Lung (tissue), 12 donors: Measurements from ENCODE around the gene STOML1. TPM values are rescaled to one million over a fixed set of nuclear protein-coding genes. Genes with fewer than 3 reads are reported as not detected.
A peak's percentile ranks its signal among the peaks of the same experiment; 100 is the strongest.
"Not testable (repeated sequence)": the region's sequence is repeated elsewhere in the genome, so short reads cannot be mapped to it uniquely, and the experiment has no call there.

Source experiments
- ATAC-seq: fragments of 200-7000 bp; cut with Tn5 transposase; one replicate; pipeline ENCODE4 v1.9.1; 2020; ENCODE audit warnings: moderate number of reproducible peaks; ENCODE audit not compliant: insufficient read depth, low FRiP score
- DNase-seq, 3 donors: peaks; one replicate each; pipeline ENCODE4 v3.0.0-alpha.2; 2013 to 2017
- H3K27ac ChIP-seq, 2 donors: one replicate each; pipeline ENCODE4 v1.5.1; 2013; ENCODE audit warnings: mild to moderate bottlenecking in 2 of 2, moderate library complexity in 2 of 2, control low read depth in 1 of 2, inconsistent platforms in 1 of 2, low read depth in 1 of 2, low read length in 1 of 2
- H3K27me3 ChIP-seq, 3 donors: one replicate each; pipeline ENCODE4 v1.5.1; 2013; ENCODE audit warnings: low read length in 2 of 3; ENCODE audit not compliant: control insufficient read depth in 3 of 3, insufficient read depth in 3 of 3
- H3K36me3 ChIP-seq, 4 donors: one replicate each; pipeline ENCODE4 v1.5.1; 2013; ENCODE audit warnings: low read length in 4 of 4, mild to moderate bottlenecking in 1 of 4, moderate library complexity in 1 of 4; ENCODE audit not compliant: control insufficient read depth in 4 of 4, insufficient read depth in 4 of 4
- H3K4me1 ChIP-seq, 5 donors: one replicate each; pipeline ENCODE4 v1.5.1; 2013; ENCODE audit warnings: low read length in 5 of 5, mild to moderate bottlenecking in 2 of 5, moderate library complexity in 1 of 5; ENCODE audit not compliant: control insufficient read depth in 5 of 5, insufficient read depth in 5 of 5
- H3K4me3 ChIP-seq: one replicate; pipeline ENCODE4 v1.5.1; 2013; ENCODE audit warnings: mild to moderate bottlenecking, control low read depth, moderate library complexity
- H3K9ac ChIP-seq, 2 donors: one replicate each; pipeline ENCODE4 v1.5.1; 2013; ENCODE audit warnings: low read length in 2 of 2, control low read depth in 1 of 2; ENCODE audit not compliant: insufficient read depth in 1 of 2
- H3K9me3 ChIP-seq, 4 donors: one replicate each; pipeline ENCODE4 v1.5.1; 2013; ENCODE audit warnings: low read length in 3 of 4, mild to moderate bottlenecking in 1 of 4, moderate library complexity in 1 of 4; ENCODE audit not compliant: control insufficient read depth in 4 of 4, insufficient read depth in 3 of 4
- WGBS, 2 donors: extraction: QIAGEN DNeasy Blood & Tissue Kit; methylation state at CpG; one replicate each; pipeline ENCODE4 v1.1.7; 2013; 5-methylcytosine and 5-hydroxymethylcytosine counted together
- polyA plus RNA-seq, 2 donors: library from polyadenylated mRNA; stranded (reverse); fragments of 200-250 nt; gene quantifications; one replicate each; pipeline ENCODE4 v1.2.1, GENCODE V29; 2013
- total RNA-seq, 2 donors: library from RNA; depleted of rRNA in 1 of 2; stranded (reverse); fragments of >200 nt in 1 of 2; gene quantifications; one replicate each; pipeline ENCODE4 v1.2.1, GENCODE V29; 2014 to 2021
- TF ChIP-seq, protein P1 (sequence below): IDR thresholded peaks from 2 replicates; pipeline ENCODE4 v1.5.1; 2012; ENCODE audit warnings: mild to moderate bottlenecking; ENCODE audit errors: control extremely low read depth, extremely low read depth
- donor health status: control.
- donor health status: control.
- donor health status: Bipolar disorder and iron deficiency.
- donor health status: healthy.
- donor health status: DM: yes; HTN: yes; CAD: no.

The STOML1 gene
- total and polyA plus RNA-seq, 4 donors: 10.3 to 35.4 (median 26.9) TPM

DNA sequence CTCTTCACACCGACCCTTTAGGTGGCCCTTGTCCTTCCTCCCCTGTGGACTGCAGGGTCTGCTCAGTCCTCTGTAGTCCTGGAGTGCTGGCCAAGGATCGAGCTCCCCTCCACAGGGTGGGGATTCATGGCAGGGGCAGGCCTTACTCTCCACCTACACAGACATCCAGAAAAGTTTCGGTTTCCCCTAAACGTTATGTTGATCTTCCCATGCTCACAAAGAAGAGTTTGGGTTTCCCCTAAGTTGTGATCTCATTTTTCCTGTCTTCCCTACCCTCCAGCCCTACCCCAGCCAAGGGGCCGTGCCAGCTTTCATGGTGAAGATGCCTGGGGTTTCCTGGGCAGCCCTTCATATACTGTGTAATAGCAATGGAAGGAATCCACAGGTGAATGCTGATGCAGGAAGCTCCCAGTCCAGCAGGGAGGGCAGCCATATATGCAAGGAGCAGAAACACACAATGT is 10.3 kb downstream of the STOML1 start:
- no peak for DNase-seq
- Histone ChIP-seq H3K9ac (no peak overlapping the region), H3K27ac (peak overlapping the region; percentile 82 to 95), H3K9me3 (no peaks in the 10 kb centered on the region), H3K27me3 (no peaks in the 10 kb centered on the region), H3K4me3 (no peak overlapping the region), H3K36me3 (no peaks in the 10 kb centered on the region), H3K4me1 (peaks cover 18 to 35% (median 28%) of the 10 kb centered on the region in 5 donors)
- WGBS, 2 donors: 21 to 25% methylated on average over 5 of the region's 5 CpGs
- ATAC-seq: no peak
- TF ChIP-seq, protein P1, sequence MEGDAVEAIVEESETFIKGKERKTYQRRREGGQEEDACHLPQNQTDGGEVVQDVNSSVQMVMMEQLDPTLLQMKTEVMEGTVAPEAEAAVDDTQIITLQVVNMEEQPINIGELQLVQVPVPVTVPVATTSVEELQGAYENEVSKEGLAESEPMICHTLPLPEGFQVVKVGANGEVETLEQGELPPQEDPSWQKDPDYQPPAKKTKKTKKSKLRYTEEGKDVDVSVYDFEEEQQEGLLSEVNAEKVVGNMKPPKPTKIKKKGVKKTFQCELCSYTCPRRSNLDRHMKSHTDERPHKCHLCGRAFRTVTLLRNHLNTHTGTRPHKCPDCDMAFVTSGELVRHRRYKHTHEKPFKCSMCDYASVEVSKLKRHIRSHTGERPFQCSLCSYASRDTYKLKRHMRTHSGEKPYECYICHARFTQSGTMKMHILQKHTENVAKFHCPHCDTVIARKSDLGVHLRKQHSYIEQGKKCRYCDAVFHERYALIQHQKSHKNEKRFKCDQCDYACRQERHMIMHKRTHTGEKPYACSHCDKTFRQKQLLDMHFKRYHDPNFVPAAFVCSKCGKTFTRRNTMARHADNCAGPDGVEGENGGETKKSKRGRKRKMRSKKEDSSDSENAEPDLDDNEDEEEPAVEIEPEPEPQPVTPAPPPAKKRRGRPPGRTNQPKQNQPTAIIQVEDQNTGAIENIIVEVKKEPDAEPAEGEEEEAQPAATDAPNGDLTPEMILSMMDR: no peak

DNA sequence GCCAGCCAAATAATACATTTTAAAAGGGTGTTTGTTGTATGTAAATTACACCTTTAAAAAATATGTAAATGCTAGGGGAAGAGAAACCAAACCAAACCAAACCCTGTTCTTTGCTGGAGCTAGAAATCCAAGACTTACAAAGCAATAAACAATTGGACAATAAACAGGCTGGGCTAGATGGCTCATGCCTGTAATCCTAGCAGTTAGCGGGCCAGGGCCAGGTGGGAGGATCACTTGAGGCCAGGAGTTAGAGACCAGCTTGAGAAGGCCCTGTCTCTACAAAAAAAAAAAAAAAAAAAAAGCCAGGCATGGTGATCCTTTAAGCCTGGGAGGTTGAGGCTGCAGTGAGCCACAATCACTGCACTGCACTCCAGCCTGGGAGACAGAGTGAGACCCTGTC is 12.5 kb downstream of the STOML1 start:
- Histone ChIP-seq H3K9me3 (no peaks in the 10 kb centered on the region), H3K36me3 (no peaks in the 10 kb centered on the region), H3K4me3 (no peak overlapping the region), H3K27me3 (peaks cover 0 to 8% (median 3%) of the 10 kb centered on the region in 3 donors), H3K9ac (no peak overlapping the region), H3K27ac (no peak overlapping the region), H3K4me1 (peaks cover 16 to 33% (median 25%) of the 10 kb centered on the region in 5 donors)
- 89 to 100% methylated on average over 1 of the region's 1 CpG for WGBS, 2 donors
- TF ChIP-seq, protein P1: no peak
- no peak for ATAC-seq
- no peak for DNase-seq

DNA sequence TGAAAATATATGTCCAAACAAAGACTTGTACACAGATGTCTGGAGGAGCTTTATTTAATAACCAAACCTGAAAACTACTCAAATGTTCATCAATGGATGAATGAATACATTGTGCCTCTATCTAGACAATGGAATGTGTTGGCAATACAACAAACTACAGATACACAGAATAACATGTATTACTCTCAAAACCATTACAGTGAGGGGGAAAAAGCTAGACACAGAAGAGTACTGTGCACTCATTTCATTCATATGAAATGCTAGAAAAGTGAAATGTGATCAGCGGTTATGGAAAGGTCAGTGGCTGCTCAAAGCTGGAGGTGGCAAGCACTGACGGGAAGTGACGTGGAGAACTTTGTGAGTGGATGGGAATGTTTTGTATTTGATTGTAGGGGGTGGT is 13.2 kb downstream of the STOML1 start:
- H3K4me3 ChIP-seq: no peak overlapping the region
- no peaks in the 10 kb centered on the region for H3K9me3 ChIP-seq
- peaks cover 0 to 8% (median 3%) of the 10 kb centered on the region in 3 donors for H3K27me3 ChIP-seq
- DNase-seq: no peak
- no peak for ATAC-seq
- 94 to 98% methylated on average over 3 of the region's 3 CpGs for WGBS, 2 donors
- TF ChIP-seq, protein P1: no peak
- H3K27ac ChIP-seq: no peak overlapping the region
- peaks cover 10 to 26% (median 20%) of the 10 kb centered on the region in 5 donors for H3K4me1 ChIP-seq
- H3K9ac ChIP-seq: no peak overlapping the region
- H3K36me3 ChIP-seq: no peaks in the 10 kb centered on the region

- WGBS, 2 donors: 32 to 48% methylated on average over 18 of the region's 18 CpGs
- H3K4me3 ChIP-seq, H3K9me3 ChIP-seq, H3K9ac ChIP-seq, H3K36me3 ChIP-seq, H3K27me3 ChIP-seq, H3K27ac ChIP-seq, H3K4me1 ChIP-seq, ATAC-seq: not testable (repeated sequence)
- peak in 1 of 3 donors; percentile 10 for DNase-seq
Measured at GRCh38 chr15:73975440-73976125, 16.5 kb downstream of the STOML1 start.

DNA sequence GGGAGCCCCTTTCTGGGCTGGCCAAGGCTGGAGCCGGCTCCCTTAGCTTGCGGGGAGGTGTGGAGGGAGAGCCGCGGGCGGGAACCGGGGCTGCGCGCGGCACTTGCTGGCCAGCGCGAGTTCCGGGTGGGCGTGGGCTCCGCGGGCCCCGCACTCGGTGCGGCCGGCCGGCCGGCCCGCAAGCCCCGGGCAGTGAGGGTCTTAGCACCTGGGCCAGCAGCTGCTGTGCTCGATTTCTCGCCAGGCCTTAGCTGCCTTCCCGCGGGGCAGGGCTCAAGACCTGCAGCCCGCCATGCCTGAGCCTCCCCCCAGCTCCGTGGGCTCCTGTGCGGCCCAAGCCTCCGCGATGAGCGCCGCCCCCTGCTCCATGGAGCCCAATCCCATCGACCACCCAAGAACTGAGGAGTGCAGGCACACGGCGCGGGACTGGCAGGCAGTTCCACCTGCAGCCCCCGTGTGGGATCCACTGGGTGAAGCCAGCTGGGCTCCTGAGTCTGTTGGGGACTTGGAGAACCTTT is 18.4 kb downstream of the STOML1 start:
- not testable (repeated sequence) for H3K4me1 ChIP-seq, ATAC-seq, H3K9me3 ChIP-seq, H3K27me3 ChIP-seq, H3K36me3 ChIP-seq, H3K9ac ChIP-seq, H3K27ac ChIP-seq, H3K4me3 ChIP-seq
- WGBS, 2 donors: 84 to 97% methylated on average over 36 to 39 of the region's 39 CpGs
- DNase-seq: peak in 1 of 3 donors; percentile 3
